ENCODE measurements around the gene LSM7.

The LSM7 gene

DNA sequence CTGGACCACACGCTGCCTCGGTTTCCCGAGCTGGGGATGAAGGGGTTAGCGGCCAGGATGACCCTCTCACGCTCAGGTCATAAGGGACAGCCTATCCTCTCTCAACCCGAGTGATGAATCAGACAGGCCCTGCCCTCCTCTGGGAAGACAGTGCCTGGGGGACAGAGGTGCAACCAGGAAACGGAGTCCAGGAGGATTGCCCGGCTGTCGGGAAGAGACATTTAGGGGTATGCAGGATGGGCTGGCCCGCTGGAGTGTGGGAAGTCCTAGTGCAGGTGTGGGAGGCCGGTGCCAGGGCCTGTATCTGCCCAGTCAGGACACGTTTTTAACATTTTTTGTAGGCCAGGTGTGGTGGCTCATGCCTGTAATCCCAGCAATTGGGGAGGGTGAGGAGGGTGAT lies 8.3 kb downstream of the LSM7 start:
- DNase-seq (ENCODE audit: low read depth): no peak
- TF ChIP-seq, protein P1, sequence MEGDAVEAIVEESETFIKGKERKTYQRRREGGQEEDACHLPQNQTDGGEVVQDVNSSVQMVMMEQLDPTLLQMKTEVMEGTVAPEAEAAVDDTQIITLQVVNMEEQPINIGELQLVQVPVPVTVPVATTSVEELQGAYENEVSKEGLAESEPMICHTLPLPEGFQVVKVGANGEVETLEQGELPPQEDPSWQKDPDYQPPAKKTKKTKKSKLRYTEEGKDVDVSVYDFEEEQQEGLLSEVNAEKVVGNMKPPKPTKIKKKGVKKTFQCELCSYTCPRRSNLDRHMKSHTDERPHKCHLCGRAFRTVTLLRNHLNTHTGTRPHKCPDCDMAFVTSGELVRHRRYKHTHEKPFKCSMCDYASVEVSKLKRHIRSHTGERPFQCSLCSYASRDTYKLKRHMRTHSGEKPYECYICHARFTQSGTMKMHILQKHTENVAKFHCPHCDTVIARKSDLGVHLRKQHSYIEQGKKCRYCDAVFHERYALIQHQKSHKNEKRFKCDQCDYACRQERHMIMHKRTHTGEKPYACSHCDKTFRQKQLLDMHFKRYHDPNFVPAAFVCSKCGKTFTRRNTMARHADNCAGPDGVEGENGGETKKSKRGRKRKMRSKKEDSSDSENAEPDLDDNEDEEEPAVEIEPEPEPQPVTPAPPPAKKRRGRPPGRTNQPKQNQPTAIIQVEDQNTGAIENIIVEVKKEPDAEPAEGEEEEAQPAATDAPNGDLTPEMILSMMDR (conservative IDR thresholded peaks at IDR 0.05; ENCODE audit: low read depth, low read length): no peak
- no peak overlapping the region for H3K4me3 ChIP-seq (ENCODE audit: low read length)

DNA sequence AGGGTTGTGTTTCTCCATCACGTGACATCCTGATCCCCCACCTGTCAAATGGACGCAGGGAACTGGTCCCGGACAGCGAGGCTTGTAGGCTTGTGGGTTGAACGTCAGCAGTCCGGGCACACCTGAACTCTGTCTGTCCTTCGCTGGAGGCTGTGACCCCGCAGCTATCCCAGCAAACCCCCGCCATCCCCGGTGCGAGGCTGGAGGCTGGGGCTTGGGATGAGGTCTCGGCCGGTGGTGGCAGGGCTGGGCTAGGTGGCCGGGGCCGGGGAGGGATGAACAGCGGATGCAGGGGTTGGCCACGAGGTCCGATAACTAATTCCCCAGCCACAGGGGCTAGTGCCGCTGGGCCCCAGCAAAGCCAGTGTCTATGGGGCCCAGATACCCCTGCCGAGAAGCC lies 8.8 kb downstream of the LSM7 start:
- TF ChIP-seq, protein P1 (conservative IDR thresholded peaks at IDR 0.05; ENCODE audit: low read depth, low read length): no peak
- no peak for DNase-seq (ENCODE audit: low read depth)

DNA sequence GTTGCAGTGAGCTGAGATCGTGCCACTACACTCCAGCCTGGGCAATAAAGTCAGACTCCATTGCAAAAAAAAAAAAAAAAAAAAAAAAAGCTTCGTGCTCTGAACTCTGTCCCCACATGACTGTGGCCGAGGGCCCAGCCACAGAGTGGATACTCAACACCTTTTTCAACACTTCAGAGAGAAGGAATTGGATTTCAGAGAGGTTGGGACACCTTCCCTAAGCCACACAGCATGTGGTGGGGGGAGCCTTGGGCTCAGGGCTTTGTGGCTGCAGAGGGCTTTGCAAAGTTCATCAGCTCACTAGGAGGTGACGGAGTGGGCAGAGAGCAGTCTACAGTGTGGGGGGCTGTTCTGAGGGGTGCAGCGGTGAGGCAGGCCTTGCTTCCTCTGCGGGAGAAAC lies 9.5 kb downstream of the LSM7 start:
- H3K4me3 ChIP-seq (ENCODE audit: low read length): no peak overlapping the region
- TF ChIP-seq, protein P1 (conservative IDR thresholded peaks at IDR 0.05; ENCODE audit: low read depth, low read length): no peak
- no peak for DNase-seq (ENCODE audit: low read depth)

More for the DNA sequence above, 8.8 kb downstream of the LSM7 start:
- H3K4me3 ChIP-seq (ENCODE audit: low read length): no peak overlapping the region

DNA sequence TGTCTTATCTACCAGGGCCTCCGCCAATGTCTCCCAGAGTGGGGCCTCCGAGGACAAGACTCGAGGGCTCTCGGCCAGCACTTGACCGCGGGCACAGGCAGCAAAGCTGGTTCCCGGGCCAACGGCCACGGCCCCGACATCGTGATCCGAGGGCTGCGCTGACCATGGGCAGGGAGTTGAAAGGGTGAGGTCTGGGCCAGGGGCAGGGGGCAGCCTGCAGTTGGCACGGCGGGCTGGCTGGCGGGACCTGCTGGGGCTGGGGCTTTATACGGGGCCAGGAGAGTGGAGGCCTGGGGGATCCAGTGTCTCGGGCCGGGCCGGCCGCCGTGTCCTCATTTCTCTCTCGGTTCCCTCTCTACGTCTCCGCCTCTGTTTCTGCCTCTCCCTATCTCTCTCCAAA lies 10.6 kb downstream of the LSM7 start:
- TF ChIP-seq, protein P1 (conservative IDR thresholded peaks at IDR 0.05; ENCODE audit: low read depth, low read length): no peak
- no peak overlapping the region for H3K4me3 ChIP-seq (ENCODE audit: low read length)
- no peak for DNase-seq (ENCODE audit: low read depth)

DNA sequence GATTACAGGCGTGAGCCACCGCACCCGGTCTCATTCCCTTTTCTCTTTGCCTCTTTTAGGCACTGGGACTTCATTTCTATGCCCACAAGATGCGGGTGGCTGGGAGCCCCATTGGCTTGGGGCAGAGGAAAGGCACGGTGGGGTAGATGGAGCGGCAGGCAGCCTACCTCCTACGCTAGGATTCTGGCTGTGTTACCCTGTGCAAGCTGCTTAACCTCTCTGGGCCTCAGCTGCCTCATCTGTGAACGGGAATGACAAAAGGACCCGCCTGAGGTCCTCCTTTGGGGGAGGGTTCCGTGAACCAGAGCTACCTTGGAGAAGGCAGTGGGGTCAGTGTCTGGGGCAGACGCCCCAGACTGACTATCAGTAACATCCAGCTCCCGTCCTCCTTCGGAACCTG lies 11.1 kb downstream of the LSM7 start:
- no peak overlapping the region for H3K4me3 ChIP-seq (ENCODE audit: low read length)
- TF ChIP-seq, protein P1 (conservative IDR thresholded peaks at IDR 0.05; ENCODE audit: low read depth, low read length): no peak
- no peak for DNase-seq (ENCODE audit: low read depth)

DNA sequence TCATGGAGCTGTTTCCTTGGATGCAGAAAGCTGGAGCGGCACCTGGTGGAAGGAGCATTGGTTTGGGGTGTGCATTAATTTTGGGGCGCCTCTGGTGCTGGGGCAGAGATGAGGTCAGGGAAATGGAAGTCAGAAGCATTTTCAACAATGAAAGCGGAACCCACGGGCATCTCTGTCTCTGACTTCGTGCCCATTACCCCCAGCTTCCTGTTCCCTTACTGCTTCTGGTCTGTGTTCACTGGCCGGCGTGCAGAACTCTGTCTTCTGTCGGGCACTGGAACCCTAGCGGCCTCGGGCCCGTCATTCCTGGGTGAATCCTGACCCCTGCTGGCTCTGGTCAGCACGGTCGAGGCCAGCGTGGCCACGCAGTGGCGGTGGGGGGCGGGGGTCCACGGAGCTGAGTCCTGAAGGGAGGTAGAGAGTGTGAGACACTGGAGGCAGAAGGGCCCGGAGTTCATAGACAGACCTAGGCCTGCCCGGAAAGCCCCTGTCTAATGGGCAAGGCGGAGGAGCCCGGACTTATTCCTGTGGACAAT lies 12.5 kb downstream of the LSM7 start:
- no peak overlapping the region for H3K4me3 ChIP-seq (ENCODE audit: low read length)
- TF ChIP-seq, protein P1 (conservative IDR thresholded peaks at IDR 0.05; ENCODE audit: low read depth, low read length): peak; percentile 63
- DNase-seq (ENCODE audit: low read depth): no peak

DNA sequence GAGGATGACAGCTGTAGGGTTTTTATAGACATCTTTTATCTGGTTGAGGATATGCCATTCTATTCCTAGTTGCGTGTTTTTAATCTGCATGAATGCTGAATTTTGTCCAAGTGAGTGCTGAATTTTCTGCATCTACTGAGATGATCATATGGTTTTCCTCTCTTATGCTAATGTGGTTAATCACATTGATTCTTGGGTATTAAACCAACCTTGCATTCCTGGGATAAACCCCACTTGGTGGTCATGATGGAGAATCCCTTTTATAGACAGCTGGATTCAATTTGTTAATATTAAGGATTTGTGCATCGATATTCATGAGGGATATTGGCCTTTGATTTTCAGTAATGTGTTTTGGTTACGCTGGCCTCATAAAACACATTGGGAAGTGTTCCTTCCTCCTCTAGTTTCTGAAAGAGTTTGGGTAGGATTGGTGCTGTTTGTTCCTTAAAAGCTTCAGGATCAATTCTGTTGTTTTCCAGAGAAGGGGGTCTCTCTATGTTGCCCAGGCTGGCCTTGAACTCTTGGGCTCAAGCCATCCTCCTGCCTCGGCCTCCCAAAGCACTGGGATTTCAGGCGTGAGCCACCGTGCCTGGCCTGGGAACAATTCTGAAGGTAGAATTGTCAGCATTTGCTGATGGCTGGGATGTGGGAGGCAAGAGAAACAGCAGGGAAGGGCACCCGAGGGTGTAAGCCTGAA lies 13.1 kb downstream of the LSM7 start:
- TF ChIP-seq, protein P1 (conservative IDR thresholded peaks at IDR 0.05; ENCODE audit: low read depth, low read length): no peak
- no peak for DNase-seq (ENCODE audit: low read depth)
- H3K4me3 ChIP-seq (ENCODE audit: low read length): no peak overlapping the region
